Osteocyte (in vitro differentiated cells): ENCODE data around the gene IPO7. TPM values are rescaled to one million over a fixed set of nuclear protein-coding genes. Genes with fewer than 3 reads are reported as not detected.
"Not testable (repeated sequence)": the region's sequence is repeated elsewhere in the genome, so short reads cannot be mapped to it uniquely, and the experiment has no call there.

Experiments used
- DNase-seq: peaks from one replicate; pipeline ENCODE4 v3.0.0; 2021; ENCODE audit warnings: mixed read lengths; ENCODE audit not compliant: unreplicated experiment; ENCODE audit errors: extremely low spot score
- H3K27ac Mint-ChIP-seq: one replicate; pipeline ENCODE4 v1.8.0; 2021; ENCODE audit warnings: mild to moderate bottlenecking, mixed read lengths; ENCODE audit not compliant: unreplicated experiment
- H3K27me3 Mint-ChIP-seq: one replicate; pipeline ENCODE4 v1.8.0; 2021; ENCODE audit warnings: mixed read lengths; ENCODE audit not compliant: unreplicated experiment
- H3K36me3 Mint-ChIP-seq: one replicate; pipeline ENCODE4 v1.8.0; 2021; ENCODE audit warnings: mixed read lengths; ENCODE audit not compliant: unreplicated experiment
- H3K4me1 Mint-ChIP-seq: one replicate; pipeline ENCODE4 v1.8.0; 2021; ENCODE audit warnings: mixed read lengths; ENCODE audit not compliant: unreplicated experiment
- H3K4me3 Mint-ChIP-seq: one replicate; pipeline ENCODE4 v1.8.0; 2021; ENCODE audit warnings: mild to moderate bottlenecking, moderate library complexity, mixed read lengths; ENCODE audit not compliant: unreplicated experiment
- H3K9me3 Mint-ChIP-seq: one replicate; pipeline ENCODE4 v1.8.0; 2021; ENCODE audit warnings: mixed read lengths; ENCODE audit not compliant: unreplicated experiment
- CTCF ChIP-seq: fragments of 200-600 bp; sonication (generic); IDR thresholded peaks from 2 replicates; pipeline ENCODE4 v1.5.0; 2021; ENCODE audit warnings: antibody characterized with exemption, mild to moderate bottlenecking, moderate library complexity
- total RNA-seq: library from RNA; stranded (reverse); gene quantifications from 2 replicates; pipeline ENCODE4 v1.2.1, GENCODE V29; 2021

Gene IPO7
- total RNA-seq, 1 donor from 2014 or later = 104 TPM

- no peak for TF ChIP-seq CTCF
- H3K4me1 Mint-ChIP-seq = no peaks in the 10 kb centered on the region
- no peaks in the 10 kb centered on the region for H3K27me3 Mint-ChIP-seq
- peaks cover 18% of the 10 kb centered on the region for H3K36me3 Mint-ChIP-seq
- H3K27ac Mint-ChIP-seq = no peak overlapping the region
- H3K4me3 Mint-ChIP-seq = no peak overlapping the region
- DNase-seq = no peak
- H3K9me3 Mint-ChIP-seq = peaks cover 6% of the 10 kb centered on the region
Observed at GRCh38 chr11:9448576-9449352, 64.3 kb downstream of the IPO7 start.

- not testable (repeated sequence) for H3K4me3 Mint-ChIP-seq, H3K27ac Mint-ChIP-seq, DNase-seq, H3K27me3 Mint-ChIP-seq, H3K36me3 Mint-ChIP-seq, H3K4me1 Mint-ChIP-seq, H3K9me3 Mint-ChIP-seq
Observed at GRCh38 chr11:9452023-9452422, 67.6 kb downstream of the IPO7 start.

- Mint-ChIP-seq H3K36me3 (peaks cover 6% of the 10 kb centered on the region), H3K27me3 (no peaks in the 10 kb centered on the region), H3K27ac (peak overlapping the region; percentile 24), H3K9me3 (peaks cover 6% of the 10 kb centered on the region), H3K4me3 (no peak overlapping the region), H3K4me1 (peaks cover 12% of the 10 kb centered on the region)
- no peak for DNase-seq
- TF ChIP-seq CTCF = no peak
Observed at GRCh38 chr11:9455722-9456121, 71.3 kb downstream of the IPO7 start.

GRCh38 chr11:9459667-9460321 lies 75.3 kb downstream of the IPO7 start:
- TF ChIP-seq CTCF = peak; percentile 15
- H3K27me3 Mint-ChIP-seq = no peaks in the 10 kb centered on the region
- DNase-seq = no peak
- peak overlapping the region; percentile 84 for H3K4me3 Mint-ChIP-seq
- H3K9me3 Mint-ChIP-seq = no peaks in the 10 kb centered on the region
- H3K27ac Mint-ChIP-seq = peak overlapping the region; percentile 96
- H3K4me1 Mint-ChIP-seq = peaks cover 29% of the 10 kb centered on the region
- H3K36me3 Mint-ChIP-seq = peaks cover 2% of the 10 kb centered on the region

- Mint-ChIP-seq H3K4me1 (peaks cover 29% of the 10 kb centered on the region), H3K9me3 (no peaks in the 10 kb centered on the region), H3K27ac (peak within 1 kb of the TSS; percentile 96), H3K27me3 (no peaks in the 10 kb centered on the region), H3K4me3 (peak within 1 kb of the TSS; percentile 84), H3K36me3 (peaks cover 2% of the 10 kb centered on the region)
- DNase-seq = peak; percentile 100
- no peak for TF ChIP-seq CTCF
Observed at GRCh38 chr11:9460322-9461062, 76.0 kb downstream of the IPO7 start, which contains the start of gene ZNF143. TSS of gene ZNF143 (plus strand) at chr11:9461012. CDS start at chr11:9471309, 10,297 bp downstream.
